SJSA1 (cell line): ENCODE results near the gene TBC1D5. TPM values are rescaled to one million over a fixed set of nuclear protein-coding genes. Genes with fewer than 3 reads are reported as not detected.
A peak's percentile ranks its signal among the peaks of the same experiment; 100 is the strongest.
"Not testable (repeated sequence)": the region's sequence is repeated elsewhere in the genome, so short reads cannot be mapped to it uniquely, and the experiment has no call there.

Experiments used
- DNase-seq, 2 experiments: peaks; one replicate each; pipeline ENCODE4 v3.0.0-alpha.2; 2015 to 2020; ENCODE audit warnings: low spot score in 2 of 2, low read depth in 1 of 2
- H3K27ac ChIP-seq: fragments of 250-450 bp; sonication (Bioruptor Pico); 2 replicates; pipeline ENCODE4 v1.5.1; 2020; ENCODE audit warnings: mild to moderate bottlenecking, moderate library complexity
- H3K27me3 ChIP-seq: fragments of 250-450 bp; sonication (Bioruptor Pico); replicated peaks from 2 replicates; pipeline ENCODE4 v1.5.1; 2020; ENCODE audit warnings: mild to moderate bottlenecking, moderate library complexity
- H3K36me3 ChIP-seq: fragments of 250-450 bp; sonication (Bioruptor Pico); 2 replicates; pipeline ENCODE4 v1.5.1; 2020; ENCODE audit warnings: mild to moderate bottlenecking
- H3K4me1 ChIP-seq: fragments of 250-450 bp; sonication (Bioruptor Pico); replicated peaks from 2 replicates; pipeline ENCODE4 v1.6.1; 2021; ENCODE audit warnings: mild to moderate bottlenecking
- H3K4me3 ChIP-seq: fragments of 250-450 bp; sonication (Bioruptor Pico); 2 replicates; pipeline ENCODE4 v1.5.1; 2020; ENCODE audit warnings: mild to moderate bottlenecking
- H3K9me3 ChIP-seq: fragments of 250-450 bp; sonication (Bioruptor Pico); replicated peaks from 2 replicates; pipeline ENCODE4 v1.5.1; 2020; ENCODE audit warnings: mild to moderate bottlenecking
- total RNA-seq: library from RNA; depleted of rRNA; stranded (reverse); fragments of >200 nt; shearing (Covaris generic); gene quantifications from 2 replicates; pipeline ENCODE4 v1.2.3, GENCODE V29; 2014

The TBC1D5 gene
- total RNA-seq, 1 experiment from 2014 or later = 40.8 TPM

DNA sequence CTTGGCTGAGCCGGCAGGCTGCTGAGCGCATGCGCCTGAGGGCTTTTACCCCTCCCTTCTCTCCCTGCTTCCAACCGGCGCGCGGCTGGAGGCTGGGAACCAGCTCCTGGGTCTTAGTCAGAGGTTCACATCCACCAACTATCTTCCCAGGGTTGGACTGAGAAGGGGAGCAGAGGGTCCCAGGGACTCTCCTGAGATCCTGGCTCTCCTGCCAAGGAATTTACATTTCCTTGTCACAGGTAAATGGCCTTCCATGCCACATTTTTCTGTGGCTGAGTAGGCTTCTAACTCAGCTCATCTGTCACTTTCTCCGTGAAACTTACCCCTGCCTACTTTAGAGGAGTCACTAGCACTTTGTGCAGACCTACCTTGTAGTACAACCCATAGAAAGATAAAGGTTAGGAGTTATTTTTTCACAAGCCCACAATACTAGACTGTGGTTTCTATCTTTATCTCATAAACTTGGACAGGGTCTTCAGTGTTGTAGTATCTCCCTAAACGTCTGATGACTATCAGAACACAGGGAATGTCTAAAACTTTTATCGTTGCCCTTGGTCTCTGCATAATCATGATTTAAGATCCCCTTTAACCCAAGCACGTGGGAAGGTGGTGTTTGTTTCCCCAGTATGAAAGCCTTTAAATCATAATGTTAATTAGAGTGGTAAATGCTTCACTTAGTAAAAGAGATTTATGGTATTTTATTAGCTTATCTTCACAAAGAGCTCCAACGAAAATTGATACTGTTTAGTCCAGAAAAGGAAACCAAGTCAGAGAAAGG lies 638 bp upstream of the TBC1D5 start:
- H3K4me3 ChIP-seq = peak overlapping the region; percentile 59
- no peaks in the 10 kb centered on the region for H3K36me3 ChIP-seq
- peak overlapping the region; percentile 88 for H3K27ac ChIP-seq
- peaks cover 21% of the 10 kb centered on the region for H3K4me1 ChIP-seq
- no peaks in the 10 kb centered on the region for H3K9me3 ChIP-seq
- no peak for DNase-seq
- no peaks in the 10 kb centered on the region for H3K27me3 ChIP-seq

DNA sequence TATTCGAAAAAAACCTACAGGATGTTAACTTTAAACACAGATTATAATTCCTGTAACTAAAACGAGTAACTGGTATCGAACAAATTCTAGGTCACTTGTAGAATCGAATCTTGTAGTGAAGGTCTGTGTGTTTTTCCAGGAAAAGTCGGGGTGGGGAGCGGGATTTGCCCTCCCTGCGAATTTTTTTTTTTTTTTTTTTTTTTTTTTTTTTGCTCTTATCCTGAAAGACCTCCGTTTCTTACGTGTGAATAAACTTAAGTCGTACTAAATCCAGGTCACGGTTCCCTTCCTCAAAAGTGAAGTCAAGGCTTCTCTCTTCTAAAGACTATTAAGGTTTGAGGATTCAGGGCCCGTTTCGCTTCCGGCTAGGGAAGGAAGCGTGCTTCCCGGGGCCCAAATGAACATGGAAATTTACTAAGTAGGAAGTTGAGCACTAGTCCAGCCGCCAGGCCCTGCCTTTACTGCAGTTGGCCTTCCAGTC lies 770 bp downstream of the TBC1D5 start:
- Histone ChIP-seq H3K27me3 (no peaks in the 10 kb centered on the region), H3K36me3 (no peaks in the 10 kb centered on the region)
- DNase-seq = no peak

DNA sequence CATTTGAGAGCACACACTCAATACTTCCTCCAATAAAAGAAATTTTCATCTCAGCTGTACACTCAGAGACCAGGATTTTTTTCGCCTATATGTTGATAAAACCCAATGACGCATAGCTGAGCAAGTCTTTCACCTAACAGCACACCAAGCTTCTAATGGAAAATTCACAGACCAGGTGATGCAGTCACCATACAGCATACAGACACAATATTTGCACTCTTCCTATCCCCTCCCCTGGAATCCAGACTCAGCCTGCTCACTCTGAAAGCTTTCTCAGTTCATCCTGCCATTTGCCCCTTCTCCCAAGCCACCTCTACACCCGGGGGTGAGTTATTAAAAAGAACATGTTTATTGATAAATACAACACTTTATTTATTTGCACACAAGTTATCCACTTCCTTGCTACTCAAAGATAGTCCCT lies 1.7 kb downstream of the TBC1D5 start:
- Histone ChIP-seq H3K4me1 (peaks cover 21% of the 10 kb centered on the region), H3K27ac (peak overlapping the region; percentile 88), H3K4me3 (peak overlapping the region; percentile 59), H3K9me3 (no peaks in the 10 kb centered on the region), H3K36me3 (no peaks in the 10 kb centered on the region), H3K27me3 (no peaks in the 10 kb centered on the region)
- peak in 1 of 2 experiments; percentile 24 for DNase-seq

More for the DNA sequence above, 770 bp downstream of the TBC1D5 start:
- Histone ChIP-seq H3K9me3 (no peaks in the 10 kb centered on the region), H3K27ac (peak overlapping the region; percentile 88), H3K4me1 (peaks cover 21% of the 10 kb centered on the region), H3K4me3 (peak overlapping the region; percentile 59)

DNA sequence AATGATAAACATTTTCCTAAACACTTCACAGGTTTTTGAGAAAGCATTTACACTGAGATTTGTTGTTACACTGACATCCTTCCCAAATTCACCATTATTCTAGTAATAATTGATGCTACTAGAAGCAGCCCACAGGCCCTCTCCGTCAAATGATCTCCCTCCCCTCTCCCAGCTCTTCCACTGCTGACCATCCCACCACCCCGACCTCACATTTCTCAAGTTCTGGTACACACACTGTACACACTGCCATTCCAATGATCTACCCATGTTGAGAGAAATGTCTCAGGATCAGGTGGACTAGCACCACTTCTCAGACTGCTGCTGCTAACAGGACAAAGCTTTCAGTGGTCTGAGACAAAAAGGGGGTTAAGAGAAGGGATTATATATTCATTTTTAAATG lies 3.5 kb downstream of the TBC1D5 start:
- no peak overlapping the region for H3K27ac ChIP-seq
- H3K36me3 ChIP-seq = no peaks in the 10 kb centered on the region

DNA sequence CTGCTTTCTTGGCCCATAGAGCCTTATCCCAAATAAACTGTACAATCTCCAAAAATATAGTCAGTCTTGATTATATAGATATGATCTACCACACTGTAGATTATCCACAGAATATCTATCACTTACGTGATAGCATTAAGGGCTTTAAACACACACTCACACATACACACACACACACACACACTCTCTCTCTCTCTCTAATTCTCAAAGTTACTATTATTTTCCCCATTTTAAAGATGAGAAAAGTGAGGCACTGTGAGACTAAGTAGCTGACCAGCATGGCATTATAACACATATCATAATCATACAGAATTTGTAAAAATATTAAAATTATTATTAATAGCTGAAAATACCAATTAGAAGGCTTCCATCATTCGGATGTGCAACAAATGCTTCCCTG lies 4.2 kb downstream of the TBC1D5 start:
- no peaks in the 10 kb centered on the region; the same call in 1 of the 2 replicates for H3K9me3 ChIP-seq
- H3K4me3 ChIP-seq = no peak overlapping the region
- H3K4me1 ChIP-seq = peaks cover 18% of the 10 kb centered on the region
- H3K27me3 ChIP-seq = no peaks in the 10 kb centered on the region
- H3K36me3 ChIP-seq = no peaks in the 10 kb centered on the region
- no peak overlapping the region for H3K27ac ChIP-seq
- DNase-seq = no peak

More for the DNA sequence above, 3.5 kb downstream of the TBC1D5 start:
- DNase-seq = no peak
- Histone ChIP-seq H3K9me3 (no peaks in the 10 kb centered on the region), H3K27me3 (no peaks in the 10 kb centered on the region), H3K4me1 (peaks cover 21% of the 10 kb centered on the region), H3K4me3 (no peak overlapping the region)

DNA sequence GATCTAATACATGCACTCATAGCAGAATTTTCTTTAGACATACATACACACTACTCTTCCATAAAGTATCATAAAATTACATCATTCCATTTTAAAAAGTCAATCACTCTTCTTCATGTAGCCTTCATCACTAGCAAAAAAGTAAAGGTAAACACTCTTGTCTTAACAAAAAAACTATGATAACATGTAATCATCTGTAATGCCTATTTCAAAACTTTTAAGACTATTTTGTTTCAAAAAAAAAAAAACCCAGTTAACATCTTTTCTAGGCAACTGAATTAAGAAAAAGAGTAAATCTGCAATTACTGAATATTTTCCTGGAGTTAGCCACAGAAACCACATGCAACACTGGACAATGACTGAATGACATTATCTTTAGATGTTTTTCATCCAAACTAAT lies 4.8 kb downstream of the TBC1D5 start:
- no peaks in the 10 kb centered on the region for H3K36me3 ChIP-seq
- no peak for DNase-seq
- no peak overlapping the region for H3K4me3 ChIP-seq
- no peaks in the 10 kb centered on the region for H3K27me3 ChIP-seq
- H3K4me1 ChIP-seq = peaks cover 14% of the 10 kb centered on the region
- no peak overlapping the region for H3K27ac ChIP-seq
- H3K9me3 ChIP-seq = no peaks in the 10 kb centered on the region; the same call in 1 of the 2 replicates

DNA sequence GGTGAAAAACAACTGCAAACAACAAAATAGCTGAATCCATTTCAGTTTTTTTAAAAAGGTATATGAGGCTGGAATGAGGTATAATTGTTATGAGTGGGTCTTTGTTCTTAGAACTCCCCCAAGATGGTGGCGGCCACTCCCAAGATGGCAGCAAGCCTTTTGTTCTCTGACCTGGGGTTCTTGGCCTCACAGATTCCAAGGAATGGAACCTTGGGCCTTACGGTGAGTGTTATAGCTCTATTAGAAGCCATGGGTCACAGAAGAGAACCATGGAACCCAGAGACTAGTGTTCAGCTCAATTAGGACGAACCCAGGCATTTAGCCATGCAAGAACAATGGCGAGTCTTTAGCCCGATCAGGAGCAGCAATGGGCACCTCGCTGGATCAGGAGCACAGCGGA lies 7.1 kb downstream of the TBC1D5 start:
- H3K4me3 ChIP-seq, H3K9me3 ChIP-seq, H3K36me3 ChIP-seq, DNase-seq, H3K27ac ChIP-seq, H3K27me3 ChIP-seq, H3K4me1 ChIP-seq: not testable (repeated sequence)

DNA sequence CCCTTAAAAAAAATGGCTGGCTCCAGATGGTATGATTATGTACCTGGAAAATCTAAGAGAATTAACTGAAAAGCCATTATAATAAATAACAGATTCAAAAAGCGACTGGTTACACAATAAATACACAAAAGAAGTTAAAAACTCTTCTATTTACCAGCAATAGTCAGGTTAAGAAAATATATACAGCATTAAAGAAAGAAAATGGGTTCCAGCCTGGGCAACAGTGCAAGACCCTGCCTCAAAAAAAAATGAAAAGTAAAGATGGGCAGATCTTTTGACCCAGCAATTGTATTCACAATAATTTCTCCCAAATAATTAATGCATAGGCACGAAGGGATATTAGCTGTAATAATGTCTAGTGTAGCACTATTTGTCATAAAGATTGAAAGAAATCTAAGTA lies 8.7 kb downstream of the TBC1D5 start:
- Histone ChIP-seq H3K9me3 (no peaks in the 10 kb centered on the region; the same call in 1 of the 2 replicates), H3K4me3 (no peak overlapping the region), H3K27ac (no peak overlapping the region), H3K27me3 (no peaks in the 10 kb centered on the region), H3K36me3 (no peaks in the 10 kb centered on the region), H3K4me1 (peaks cover 5% of the 10 kb centered on the region)
- DNase-seq = no peak

DNA sequence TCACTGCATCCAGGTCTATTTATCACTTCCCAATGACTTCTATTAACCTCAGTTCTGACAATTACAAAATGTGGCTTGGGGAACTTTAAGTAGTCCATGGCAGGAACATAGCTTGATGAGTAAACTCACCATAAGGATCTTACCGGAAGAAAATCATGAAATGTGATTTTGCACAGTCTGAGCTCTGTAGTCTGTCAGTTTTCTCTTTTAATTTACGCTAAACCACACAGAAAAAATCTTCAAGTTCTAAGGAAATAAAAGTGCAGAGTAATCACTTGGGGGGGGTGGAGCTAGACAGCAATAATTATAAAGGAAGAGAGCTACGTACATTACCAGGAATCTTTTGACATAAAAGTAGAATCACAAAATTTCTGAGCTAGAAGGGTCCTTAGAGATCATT lies 9.2 kb downstream of the TBC1D5 start:
- Histone ChIP-seq H3K4me1 (peaks cover 5% of the 10 kb centered on the region), H3K27ac (no peak overlapping the region), H3K9me3 (no peaks in the 10 kb centered on the region; the same call in 1 of the 2 replicates), H3K36me3 (no peaks in the 10 kb centered on the region), H3K27me3 (no peaks in the 10 kb centered on the region), H3K4me3 (no peak overlapping the region)
- DNase-seq = no peak

DNA sequence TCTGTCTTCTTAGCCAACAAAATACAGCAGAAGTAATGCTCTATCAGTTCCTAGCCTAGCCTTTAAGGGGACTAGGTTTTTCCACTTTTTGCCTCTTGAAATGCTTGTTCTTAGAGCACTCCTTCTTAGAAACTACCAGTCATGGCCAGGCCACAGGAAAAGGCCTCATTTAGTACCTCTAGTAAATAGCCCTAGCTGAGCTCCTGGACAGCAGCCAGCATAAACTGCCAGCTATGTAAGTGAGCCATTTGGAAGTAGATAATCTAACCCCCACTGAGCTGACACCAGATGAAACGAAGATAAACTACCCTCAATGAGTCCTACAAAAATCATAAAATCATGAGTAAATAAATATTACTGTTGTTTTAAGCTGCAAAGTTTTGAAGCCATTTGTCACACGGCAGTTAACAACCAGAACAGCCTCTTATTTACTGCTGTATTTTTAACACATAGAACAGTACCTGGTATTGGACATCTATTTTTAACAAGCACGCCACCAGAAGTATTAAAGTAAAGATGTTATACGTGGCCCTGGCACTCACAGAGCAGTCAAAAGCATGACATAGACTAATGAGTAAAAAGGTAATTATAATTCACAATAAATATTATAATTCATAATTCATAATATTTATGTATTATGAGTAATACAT lies 12.0 kb downstream of the TBC1D5 start:
- peak; percentile 25 to 53 for DNase-seq
- no peak overlapping the region for H3K4me3 ChIP-seq
- peaks cover 4% of the 10 kb centered on the region for H3K36me3 ChIP-seq
- no peaks in the 10 kb centered on the region for H3K27me3 ChIP-seq
- no peaks in the 10 kb centered on the region; the same call in 1 of the 2 replicates for H3K9me3 ChIP-seq
- no peak overlapping the region for H3K27ac ChIP-seq
- peaks cover 5% of the 10 kb centered on the region for H3K4me1 ChIP-seq

DNA sequence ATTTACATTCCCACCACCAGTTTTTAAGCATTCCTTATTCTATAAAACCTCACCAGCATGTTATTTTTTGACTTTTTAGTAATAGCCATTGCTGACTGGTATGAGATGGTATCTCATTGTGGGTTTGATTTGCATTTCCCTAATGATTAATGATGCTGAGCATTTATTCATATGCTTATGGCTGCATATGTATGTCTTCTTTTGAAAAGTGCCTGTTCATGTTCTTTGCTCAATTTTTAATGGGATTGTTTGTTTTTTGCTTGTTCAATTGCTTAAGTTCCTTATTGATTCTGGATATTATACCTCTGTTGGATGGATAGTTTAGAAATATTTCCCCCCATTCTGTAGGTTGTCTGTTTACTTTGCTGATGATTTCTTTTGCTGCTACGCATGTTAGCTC lies 16.1 kb downstream of the TBC1D5 start:
- Histone ChIP-seq H3K4me3 (no peak overlapping the region), H3K36me3 (peaks cover 4% of the 10 kb centered on the region), H3K27ac (no peak overlapping the region), H3K4me1 (peaks cover 5% of the 10 kb centered on the region), H3K27me3 (no peaks in the 10 kb centered on the region), H3K9me3 (no peaks in the 10 kb centered on the region)
- no peak for DNase-seq

DNA sequence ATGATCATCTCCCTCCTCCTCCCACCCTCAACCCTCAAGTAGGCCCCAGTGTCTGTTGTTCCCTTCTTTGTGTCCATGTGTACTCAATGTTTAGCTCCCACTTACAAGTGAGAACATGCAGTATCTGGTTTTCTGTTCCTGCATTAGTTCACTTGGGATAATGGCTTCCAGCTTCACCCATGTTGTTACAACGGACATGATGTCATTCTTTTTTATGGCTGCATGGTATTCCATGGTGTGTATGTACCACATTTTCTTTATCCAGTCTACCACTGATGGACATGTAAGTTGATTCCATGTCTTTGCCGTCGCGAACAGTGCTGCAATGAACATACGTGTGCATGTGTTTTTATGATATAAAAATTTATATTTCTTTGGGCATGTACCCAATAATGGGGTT lies 16.6 kb downstream of the TBC1D5 start:
- H3K9me3 ChIP-seq, H3K27ac ChIP-seq, H3K27me3 ChIP-seq, H3K4me3 ChIP-seq, H3K36me3 ChIP-seq, DNase-seq, H3K4me1 ChIP-seq: not testable (repeated sequence)

DNA sequence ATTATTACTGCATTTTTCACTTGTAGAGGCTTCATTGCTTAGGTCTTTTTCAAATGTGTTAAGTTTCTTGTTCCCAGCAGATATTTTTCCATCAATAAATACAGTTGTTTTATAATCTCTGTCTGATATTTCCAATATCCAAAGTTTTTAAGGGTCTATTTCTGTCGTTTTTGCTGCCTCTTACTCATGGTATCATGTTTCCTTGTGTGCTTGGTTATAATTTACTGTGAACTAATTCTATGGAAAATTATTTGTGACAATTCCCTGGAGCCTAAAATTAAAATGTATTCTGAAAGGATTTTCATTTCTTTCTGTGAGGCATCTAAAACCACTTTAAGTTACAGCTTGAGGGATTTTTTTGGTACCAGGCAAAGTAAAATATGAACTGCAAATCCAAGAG lies 17.5 kb downstream of the TBC1D5 start:
- H3K36me3 ChIP-seq = peaks cover 4% of the 10 kb centered on the region

DNA sequence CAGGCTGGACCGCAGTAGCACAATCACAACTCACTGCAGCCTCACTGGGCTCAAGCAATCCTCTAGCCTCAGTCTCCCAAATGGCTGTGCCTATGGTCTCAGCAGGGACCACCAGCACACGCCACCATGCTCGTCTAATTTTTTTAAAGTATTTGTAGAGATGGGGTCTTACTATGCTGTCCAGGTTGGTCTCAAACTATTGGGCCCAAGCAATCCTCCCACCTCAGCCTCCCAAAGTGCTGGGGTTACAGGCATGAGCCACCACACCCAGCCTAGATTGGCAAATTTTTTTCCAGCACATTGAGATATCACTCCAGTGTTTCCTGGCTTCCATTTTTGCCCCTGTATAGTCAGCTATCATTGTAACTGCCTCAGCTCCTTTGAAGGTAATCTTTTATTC lies 18.3 kb downstream of the TBC1D5 start:
- Histone ChIP-seq H3K4me3 (no peak overlapping the region), H3K27me3 (no peaks in the 10 kb centered on the region), H3K4me1 (no peaks in the 10 kb centered on the region), H3K36me3 (peaks cover 4% of the 10 kb centered on the region), H3K9me3 (no peaks in the 10 kb centered on the region), H3K27ac (no peak overlapping the region)
- no peak for DNase-seq

More for the DNA sequence above, 17.5 kb downstream of the TBC1D5 start:
- Histone ChIP-seq H3K4me1 (no peaks in the 10 kb centered on the region), H3K27ac (no peak overlapping the region), H3K9me3 (no peaks in the 10 kb centered on the region), H3K4me3 (no peak overlapping the region), H3K27me3 (no peaks in the 10 kb centered on the region)
- no peak for DNase-seq
